HCT116 (cell line): ENCODE results near the gene FGF21. TPM values are rescaled to one million over a fixed set of nuclear protein-coding genes. Genes with fewer than 3 reads are reported as not detected.
A peak's percentile ranks its signal among the peaks of the same experiment; 100 is the strongest.

Experiments
- ATAC-seq: fragments of 200-7000 bp; cut with Tn5 transposase; 2 replicates; pipeline ENCODE4 v1.9.1; 2020; ENCODE audit warnings: mild to moderate bottlenecking, moderate library complexity
- BruUV-seq: library from RNA; stranded (reverse); fragments of 400-500 nt; replicated peaks from 2 replicates; lab custom pipeline; 2021; lab: Mats Ljungman, UMichigan
- CTCF ChIA-PET: fragments of 300-600 bp; sonication (Branson Sonifier 250); formaldehyde crosslinking; loops from one replicate; lab custom pipeline; 2021; ENCODE audit warnings: antibody characterized with exemption; lab: Charles Lee
- POLR2A ChIA-PET: fragments of 300-600, 350-600 bp; sonication (Branson Sonifier 250); formaldehyde crosslinking; loops from one replicate; lab custom pipeline; 2021; ENCODE audit warnings: antibody characterized with exemption; lab: Charles Lee
- RAD21 ChIA-PET, 2 experiments: fragments of 300-600 bp; sonication (Branson Sonifier 250); formaldehyde crosslinking; loops; one replicate each; lab custom pipeline; 2023; ENCODE audit warnings: low total read pairs in 2 of 2; ENCODE audit not compliant: uncharacterized antibody in 2 of 2, unreplicated experiment in 2 of 2, low non-redundant PET in 1 of 2; lab: Charles Lee
- DNase-seq: peaks from one replicate; pipeline ENCODE4 v3.0.0-alpha.2; 2010; ENCODE audit warnings: low read depth, low spot score
- H2AFZ ChIP-seq: fragments of 200-600 bp; shearing (Covaris generic), sonication (generic); 2 replicates; pipeline ENCODE4 v1.6.1; 2017; ENCODE audit warnings: low read depth, mixed run types, mixed read lengths, antibody characterized with exemption, low read length; ENCODE audit not compliant: poor library complexity, severe bottlenecking
- H3K27ac ChIP-seq: 2 replicates; pipeline ENCODE4 v1.5.1; 2012; ENCODE audit warnings: low read depth, low read length
- H3K27me3 ChIP-seq: fragments of 200-600 bp; sonication (generic); 2 replicates; pipeline ENCODE4 v1.6.1; 2016; ENCODE audit warnings: mixed run types, low read length, mixed read lengths; ENCODE audit not compliant: insufficient read depth
- H3K36me3 ChIP-seq, 2 experiments: fragments of 200-500 bp in 1 of 2; fragments of 200-600 bp in 1 of 2; sonication (Bioruptor generic) in 1 of 2; sonication (generic) in 1 of 2; 2 replicates each; pipeline versions ENCODE4 v1.5.1 to v1.6.1; 2014 to 2016; ENCODE audit warnings: low read length in 2 of 2, inconsistent platforms in 1 of 2, mixed read lengths in 1 of 2, mixed run types in 1 of 2; ENCODE audit not compliant: insufficient read depth in 2 of 2, control insufficient read depth in 1 of 2
- H3K4me1 ChIP-seq, 2 experiments: fragments of 200-600 bp in 1 of 2; sonication (generic) in 1 of 2; 2 replicates each; pipeline versions ENCODE4 v1.5.1 to v1.6.1; 2012 to 2017; ENCODE audit warnings: low read length in 2 of 2, inconsistent platforms in 1 of 2, mild to moderate bottlenecking in 1 of 2, mixed read lengths in 1 of 2, mixed run types in 1 of 2, moderate library complexity in 1 of 2; ENCODE audit not compliant: insufficient read depth in 2 of 2, control insufficient read depth in 1 of 2
- H3K4me2 ChIP-seq: fragments of 200-600 bp; sonication (generic); 2 replicates; pipeline ENCODE4 v1.6.1; 2017; ENCODE audit warnings: mixed run types, low read length, mixed read lengths
- H3K4me3 ChIP-seq, 2 experiments: fragments of 200-600 bp in 1 of 2; sonication (generic) in 1 of 2; replicated peaks in 1 of 2; 2 replicates each; pipeline ENCODE4 v1.5.1; 2011 to 2016; ENCODE audit warnings: low read length in 2 of 2, control low read depth in 1 of 2, low read depth in 1 of 2, mild to moderate bottlenecking in 1 of 2, mixed read lengths in 1 of 2, mixed run types in 1 of 2
- H3K79me2 ChIP-seq: fragments of 200-600 bp; sonication (generic); 2 replicates; pipeline ENCODE4 v1.6.1; 2017; ENCODE audit warnings: mild to moderate bottlenecking, mixed run types, low read length, moderate library complexity, mixed read lengths; ENCODE audit not compliant: insufficient read depth
- H3K9ac ChIP-seq: fragments of 200-600 bp; sonication (generic); 2 replicates; pipeline ENCODE4 v1.6.1; 2016; ENCODE audit warnings: low read length, mixed read lengths
- H3K9me2 ChIP-seq: fragments of 200-600 bp; sonication (generic), shearing (Covaris generic); 2 replicates; pipeline ENCODE4 v1.6.1; 2017; ENCODE audit warnings: mixed run types, mild to moderate bottlenecking, moderate library complexity; ENCODE audit not compliant: insufficient read depth
- H3K9me3 ChIP-seq, 2 experiments: fragments of 200-500 bp in 1 of 2; fragments of 200-600 bp in 1 of 2; sonication (Bioruptor generic) in 1 of 2; sonication (generic) in 1 of 2; 2 replicates each; pipeline ENCODE4 v1.6.1; 2014 to 2017; ENCODE audit warnings: low read length in 2 of 2, mixed read lengths in 2 of 2, inconsistent platforms in 1 of 2, low read depth in 1 of 2, mild to moderate bottlenecking in 1 of 2, mixed run types in 1 of 2, moderate library complexity in 1 of 2; ENCODE audit not compliant: control insufficient read depth in 1 of 2, insufficient read depth in 1 of 2
- H4K20me1 ChIP-seq: fragments of 200-600 bp; sonication (generic), shearing (Covaris generic); 2 replicates; pipeline ENCODE4 v1.6.1; 2017; ENCODE audit warnings: mixed run types, mild to moderate bottlenecking, moderate library complexity; ENCODE audit not compliant: insufficient read depth
- ATF3 ChIP-seq: IDR thresholded peaks from 2 replicates; pipeline ENCODE4 v1.6.1; 2012
- EGR1 ChIP-seq: IDR thresholded peaks from 2 replicates; pipeline ENCODE4 v1.6.1; 2012; ENCODE audit warnings: low read depth
- ELF1 ChIP-seq: IDR thresholded peaks from 2 replicates; pipeline ENCODE4 v1.6.1; 2012; ENCODE audit warnings: low read depth, borderline replicate concordance
- EZH2phosphoT487 ChIP-seq: fragments of 200-600 bp; IDR thresholded peaks from 2 replicates; pipeline ENCODE4 v1.6.1; 2018; ENCODE audit warnings: antibody characterized with exemption, borderline replicate concordance
- MAX ChIP-seq: IDR thresholded peaks from 2 replicates; pipeline ENCODE4 v1.6.1; 2012
- POLR2AphosphoS5 ChIP-seq: IDR thresholded peaks from 2 replicates; pipeline ENCODE4 v1.6.1; 2011; ENCODE audit warnings: mild to moderate bottlenecking, low read depth, low read length, moderate library complexity
- SP1 ChIP-seq: IDR thresholded peaks from 2 replicates; pipeline ENCODE4 v1.6.1; 2012; ENCODE audit warnings: low read depth
- SRF ChIP-seq: IDR thresholded peaks from 2 replicates; pipeline ENCODE4 v1.6.1; 2012; ENCODE audit warnings: low read depth
- YY1 ChIP-seq: IDR thresholded peaks from 2 replicates; pipeline ENCODE4 v1.6.1; 2011; ENCODE audit warnings: low read length, low read depth, moderate library complexity, mild to moderate bottlenecking; ENCODE audit not compliant: insufficient replicate concordance; ENCODE audit errors: extremely low read depth
- ZFX ChIP-seq: fragments of 450-650 bp; IDR thresholded peaks from 2 replicates; pipeline ENCODE4 v1.6.1; 2017
- intact Hi-C: fragments of 100-400 bp; cut with micrococcal nuclease; formaldehyde crosslinking; loops from 2 replicates; pipeline ENCODE4 v1.10.0; 2022
- total RNA-seq: library from RNA; stranded (reverse); gene quantifications from one replicate; pipeline ENCODE4 v1.2.1, GENCODE V29; 2021; ENCODE audit not compliant: unreplicated experiment

Gene FGF21
- total RNA-seq, 1 experiment from 2014 or later: 0.81 TPM

- ATAC-seq (peak; percentile 74), DNase-seq (no peak)
- H3K9ac ChIP-seq: no peak overlapping the region
- no peaks in the 10 kb centered on the region for H4K20me1 ChIP-seq
- H3K36me3 ChIP-seq: peaks cover 14 to 19% of the 10 kb centered on the region in 2 experiments; a peak in 3 of 4 replicates
- CTCF ChIA-PET: no interaction called here
- TF ChIP-seq SRF (no peak), EGR1 (no peak), ATF3 (no peak), ZFX (no peak), MAX (no peak), SP1 (no peak; the same call in 1 of the 2 replicates), POLR2AphosphoS5 (peak; percentile 27; the same call in 1 of the 2 replicates)
- TF ChIP-seq, all 23 proteins: peak for 1
- Histone ChIP-seq H3K79me2 (peaks cover 24% of the 10 kb centered on the region), H3K4me3 (no peak overlapping the region), H3K4me2 (no peak overlapping the region), H3K27me3 (no peaks in the 10 kb centered on the region), H3K4me1 (peaks cover 10 to 27% of the 10 kb centered on the region in 2 experiments; a peak in 3 of 4 replicates), H3K9me2 (no peaks in the 10 kb centered on the region), H2AFZ (no peak overlapping the region), H3K27ac (no peak overlapping the region), H3K9me3 (no peaks in the 10 kb centered on the region)
- RAD21 ChIA-PET: no interaction called here
- BruUV-seq: no TSS peak
- intact Hi-C loops: loop anchor here (5.0 kb wide), 1 partner anchor 33 kb away; no protein-coding TSS in a partner anchor
- POLR2A ChIA-PET: no interaction called here
Observed at GRCh38 chr19:48745208-48745995, 9.9 kb upstream of the FGF21 start.

GRCh38 chr19:48746110-48746509, 9.2 kb upstream of the FGF21 start:
- H3K36me3 ChIP-seq: peaks cover 14 to 26% of the 10 kb centered on the region in 2 experiments; a peak in 3 of 4 replicates
- intact Hi-C loops: loop anchor here (5.0 kb wide), 1 partner anchor 34 kb away; no protein-coding TSS in a partner anchor
- H3K9ac ChIP-seq: no peak overlapping the region
- ChIA-PET POLR2A (no interaction called here), CTCF (interaction anchor here (1.3 kb wide), 1 partner anchor 70 kb away, joined by 3 read pairs; no protein-coding TSS in a partner anchor), RAD21 (no interaction called here)
- DNase-seq: no peak
- H3K4me3 ChIP-seq: no peak overlapping the region
- peaks cover 7 to 22% of the 10 kb centered on the region in 2 experiments; a peak in 3 of 4 replicates for H3K4me1 ChIP-seq
- no peak overlapping the region for H2AFZ ChIP-seq
- TF ChIP-seq YY1 (no peak), EZH2phosphoT487 (no peak), ELF1 (no peak), POLR2AphosphoS5 (0 out of 2 replicates have a peak, but pooled peaks have one; percentile 1)
- no peak for ATAC-seq
- no peak overlapping the region for H3K27ac ChIP-seq
- peaks cover 31% of the 10 kb centered on the region for H3K79me2 ChIP-seq
- H3K9me2 ChIP-seq: no peaks in the 10 kb centered on the region
- H3K4me2 ChIP-seq: no peak overlapping the region
- BruUV-seq: no TSS peak
- H3K9me3 ChIP-seq: no peaks in the 10 kb centered on the region
- H3K27me3 ChIP-seq: no peaks in the 10 kb centered on the region
- H4K20me1 ChIP-seq: no peaks in the 10 kb centered on the region
